GM19455 (cell line): Measurements from ENCODE around the gene ZNF174.

ENCODE experiments used
- ATAC-seq: cut with Tn5 transposase; IDR thresholded peaks from one replicate; pipeline ENCODE4 v1.9.1; 2021; ENCODE audit not compliant: unreplicated experiment

The ZNF174 gene

GRCh38 chr16:3443108-3444031 lies 42.4 kb downstream of the ZNF174 start, which contains the start of the genes NAA60 and ZNF597:
Gene NAA60, plus strand, starts transcription at chr16:3443680. Its CDS starts 32,548 bp downstream, at chr16:3476228.
Gene ZNF597, minus strand, starts transcription at chr16:3443504. Its CDS starts 351 bp downstream, at chr16:3443153.
- ATAC-seq, result peak; percentile 81

- no peak for ATAC-seq
These were observed 43.0 kb downstream of the ZNF174 start for GRCh38 chr16:3444032-3444388.

GRCh38 chr16:3454093-3454492 lies 53.1 kb downstream of the ZNF174 start:
- ATAC-seq, result no peak

- no peak for ATAC-seq
These were observed 53.7 kb downstream of the ZNF174 start for GRCh38 chr16:3454631-3455147.

GRCh38 chr16:3457434-3458252 lies 56.6 kb downstream of the ZNF174 start:
- ATAC-seq, result peak; percentile 77

- peak; percentile 9 for ATAC-seq
These were observed 57.4 kb downstream of the ZNF174 start for GRCh38 chr16:3458278-3458851.

- ATAC-seq, result no peak
These were observed 57.9 kb downstream of the ZNF174 start for GRCh38 chr16:3458852-3459361.
